Mucosa of stomach (tissue), 1 donor: Measurements from ENCODE around the gene NDUFB2.
"Not testable (repeated sequence)": the region's sequence is repeated elsewhere in the genome, so short reads cannot be mapped to it uniquely, and the experiment has no call there.

Experiments used
- H3K27me3 ChIP-seq: one replicate; pipeline ENCODE4 v1.7.0; 2013; ENCODE audit warnings: mild to moderate bottlenecking, low read length; ENCODE audit not compliant: control insufficient read depth, insufficient read depth
- H3K36me3 ChIP-seq: one replicate; pipeline ENCODE4 v1.7.0; 2013; ENCODE audit warnings: low read length; ENCODE audit not compliant: control insufficient read depth, insufficient read depth
- H3K4me1 ChIP-seq: one replicate; pipeline ENCODE4 v1.7.0; 2013; ENCODE audit warnings: mild to moderate bottlenecking, low read length; ENCODE audit not compliant: control insufficient read depth, insufficient read depth
- H3K4me3 ChIP-seq: one replicate; pipeline ENCODE4 v1.7.0; 2013; ENCODE audit warnings: low read length
- H3K9ac ChIP-seq: one replicate; pipeline ENCODE4 v1.7.0; 2013; ENCODE audit warnings: mild to moderate bottlenecking, low read length, moderate library complexity
- H3K9me3 ChIP-seq: one replicate; pipeline ENCODE4 v1.7.0; 2013; ENCODE audit warnings: mild to moderate bottlenecking, low read length, moderate library complexity; ENCODE audit not compliant: control insufficient read depth
- donor health status: Pancreatic carcinoma.

The NDUFB2 gene

DNA sequence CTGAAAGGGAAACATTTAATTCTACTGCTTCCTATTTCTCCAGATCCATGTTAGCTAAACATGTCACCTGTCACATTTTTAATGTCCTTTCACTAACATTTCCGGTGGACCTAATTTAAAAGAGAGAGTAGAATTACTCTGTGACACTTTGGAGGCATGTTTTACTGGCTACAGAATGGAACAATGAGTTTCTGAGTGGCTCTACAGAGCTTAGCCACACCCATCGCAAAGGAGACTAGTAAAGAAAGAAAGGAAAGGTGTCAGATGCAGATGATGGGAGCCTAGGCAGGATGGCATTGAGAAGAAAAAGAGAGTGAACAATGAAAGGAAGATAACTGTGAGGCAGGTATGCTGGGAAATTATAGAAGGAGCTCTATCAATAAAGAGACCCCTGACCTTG lies 35.9 kb downstream of the NDUFB2 start:
- no peak overlapping the region for H3K9ac ChIP-seq
- H3K4me1 ChIP-seq = no peaks in the 10 kb centered on the region
- no peak overlapping the region for H3K4me3 ChIP-seq
- no peaks in the 10 kb centered on the region for H3K36me3 ChIP-seq
- H3K9me3 ChIP-seq = no peaks in the 10 kb centered on the region
- no peaks in the 10 kb centered on the region for H3K27me3 ChIP-seq

DNA sequence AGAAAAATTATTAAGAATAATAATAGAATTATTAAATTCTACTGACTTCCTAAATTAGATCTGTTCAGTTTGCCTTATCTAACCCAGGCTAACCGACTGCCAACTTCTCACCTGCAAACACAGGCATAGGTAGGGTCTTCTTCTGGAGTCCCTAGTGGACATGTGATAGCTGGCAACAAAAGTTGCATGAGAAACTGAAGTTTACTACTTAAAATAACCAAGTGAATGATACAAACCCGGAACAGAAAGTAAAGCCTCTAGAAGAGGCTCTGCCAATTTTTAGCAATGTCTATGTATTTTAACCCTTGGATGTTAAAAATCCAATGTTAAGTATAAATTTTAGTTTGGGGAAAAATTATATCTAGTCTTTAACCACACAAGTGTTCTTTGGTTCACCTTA lies 37.6 kb downstream of the NDUFB2 start:
- Histone ChIP-seq H3K4me1 (no peaks in the 10 kb centered on the region), H3K9me3 (no peaks in the 10 kb centered on the region), H3K4me3 (no peak overlapping the region), H3K9ac (no peak overlapping the region), H3K36me3 (no peaks in the 10 kb centered on the region), H3K27me3 (no peaks in the 10 kb centered on the region)

DNA sequence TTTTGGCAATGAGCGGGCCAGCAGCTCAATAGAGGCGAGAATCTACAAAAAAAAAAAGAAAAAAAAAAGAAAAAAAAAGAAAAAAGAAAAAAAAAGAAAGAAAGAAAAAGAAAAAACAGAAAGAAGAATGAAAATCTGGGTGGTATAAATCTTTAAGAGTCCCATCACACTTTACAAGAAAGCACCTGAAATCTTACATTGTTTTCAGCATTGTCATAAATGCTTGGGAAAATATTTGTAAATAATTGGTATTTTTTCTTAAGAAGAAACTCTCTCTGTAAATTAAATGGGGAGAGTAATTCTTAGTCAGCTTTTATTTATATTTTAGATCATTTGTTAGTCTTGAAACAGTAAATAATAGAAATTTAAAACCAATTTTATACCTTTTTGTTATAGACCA lies 38.2 kb downstream of the NDUFB2 start:
- H3K4me3 ChIP-seq = no peak overlapping the region
- H3K27me3 ChIP-seq = no peaks in the 10 kb centered on the region
- no peaks in the 10 kb centered on the region for H3K4me1 ChIP-seq
- no peaks in the 10 kb centered on the region for H3K9me3 ChIP-seq
- no peaks in the 10 kb centered on the region for H3K36me3 ChIP-seq
- H3K9ac ChIP-seq = no peak overlapping the region

DNA sequence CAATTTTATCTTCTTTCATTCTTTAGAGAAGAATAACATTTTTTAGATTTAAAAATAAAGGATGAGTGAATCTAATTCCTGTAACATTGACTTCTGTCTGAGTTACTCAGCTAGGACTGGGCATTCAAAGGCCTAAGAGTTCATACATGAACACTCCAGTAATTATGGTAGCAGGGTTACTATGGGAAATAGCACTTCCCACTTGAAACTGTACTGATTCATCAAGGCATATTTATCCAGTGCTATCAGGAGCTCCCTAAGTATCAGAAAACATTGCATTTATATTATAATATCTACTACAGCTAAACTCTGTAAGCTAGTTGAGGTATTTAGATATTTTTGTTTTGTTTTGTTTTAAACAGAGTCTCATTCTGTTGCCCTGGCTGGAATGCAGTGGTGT lies 41.8 kb downstream of the NDUFB2 start:
- Histone ChIP-seq H3K27me3 (no peaks in the 10 kb centered on the region), H3K4me1 (no peaks in the 10 kb centered on the region), H3K9ac (no peak overlapping the region), H3K36me3 (no peaks in the 10 kb centered on the region), H3K4me3 (no peak overlapping the region), H3K9me3 (no peaks in the 10 kb centered on the region)

DNA sequence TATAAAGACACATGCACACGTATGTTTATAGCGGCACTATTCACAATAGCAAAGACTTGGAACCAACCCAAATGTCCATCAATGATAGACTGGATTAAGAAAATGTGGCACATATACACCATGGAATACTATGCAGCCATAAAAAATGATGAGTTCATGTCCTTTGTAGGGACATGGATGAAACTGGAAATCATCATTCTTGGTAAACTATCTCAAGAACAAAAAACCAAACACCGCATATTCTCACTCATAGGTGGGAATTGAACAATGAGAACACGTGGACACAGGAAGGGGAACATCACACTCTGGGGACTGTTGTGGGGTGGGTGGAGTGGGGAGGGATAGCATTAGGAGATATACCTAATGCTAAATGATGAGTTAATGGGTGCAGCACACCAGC lies 46.7 kb downstream of the NDUFB2 start:
- H3K36me3 ChIP-seq, H3K9ac ChIP-seq, H3K9me3 ChIP-seq, H3K4me1 ChIP-seq, H3K27me3 ChIP-seq, H3K4me3 ChIP-seq: not testable (repeated sequence)

DNA sequence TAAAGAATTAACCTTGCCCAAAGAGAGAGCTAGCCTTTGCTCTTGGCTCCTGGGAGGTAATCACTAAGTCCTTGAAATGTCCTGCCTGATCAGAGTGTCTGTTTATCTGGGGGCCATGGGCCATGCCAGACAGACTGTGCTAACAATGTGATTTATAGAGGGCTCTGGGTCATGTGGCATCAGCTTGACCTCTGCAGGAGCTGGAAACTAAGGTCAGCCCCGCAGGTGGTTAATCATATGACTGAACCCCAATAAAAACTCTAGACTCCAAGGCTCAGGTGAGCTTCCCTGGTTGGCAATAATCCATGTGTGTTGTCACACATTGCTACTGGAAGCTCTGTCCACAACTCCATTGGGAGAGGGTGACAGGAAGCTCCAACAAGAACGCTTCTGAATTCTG lies 47.5 kb downstream of the NDUFB2 start:
- H3K9me3 ChIP-seq = no peaks in the 10 kb centered on the region
- H3K27me3 ChIP-seq = no peaks in the 10 kb centered on the region
- H3K9ac ChIP-seq = no peak overlapping the region
- no peaks in the 10 kb centered on the region for H3K36me3 ChIP-seq
- no peaks in the 10 kb centered on the region for H3K4me1 ChIP-seq
- H3K4me3 ChIP-seq = no peak overlapping the region

DNA sequence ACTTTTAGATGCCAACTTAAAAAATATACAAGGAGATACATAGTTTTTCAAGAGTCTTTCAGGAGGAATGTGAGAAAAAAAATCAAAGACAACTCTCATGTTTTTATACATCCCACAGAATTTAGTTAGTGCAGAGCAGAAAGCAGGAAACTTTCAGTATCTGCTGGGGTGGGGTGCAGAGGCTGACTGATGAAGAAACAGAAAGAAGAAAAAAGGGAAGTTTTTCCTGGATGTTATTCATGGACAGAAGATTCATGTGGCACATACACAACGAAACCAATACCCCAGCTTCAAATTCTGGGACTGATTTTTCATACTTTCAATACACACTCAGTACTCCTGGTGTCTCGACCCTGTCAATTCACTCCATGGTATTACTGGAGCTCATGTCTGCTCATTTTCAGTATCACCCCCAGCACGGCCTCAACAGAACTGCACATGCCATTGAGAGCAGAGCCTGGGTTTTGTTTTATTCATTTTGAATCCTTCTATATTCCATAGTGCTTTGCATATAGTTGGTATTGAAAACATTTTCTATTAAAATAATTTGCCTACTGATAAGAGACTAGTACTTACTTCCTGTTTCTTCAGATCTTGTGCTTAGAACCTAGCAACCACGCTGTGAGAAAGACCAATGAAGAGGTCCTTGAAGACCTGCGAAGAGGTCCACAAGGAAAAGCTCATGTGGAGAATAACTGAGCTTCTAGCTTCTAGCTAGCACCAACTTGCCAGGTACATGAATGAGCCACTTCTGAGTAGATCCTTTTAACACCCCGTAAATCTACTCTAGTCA lies 49.0 kb downstream of the NDUFB2 start:
- Histone ChIP-seq H3K4me3 (no peak overlapping the region), H3K9ac (no peak overlapping the region), H3K27me3 (no peaks in the 10 kb centered on the region), H3K4me1 (no peaks in the 10 kb centered on the region), H3K36me3 (no peaks in the 10 kb centered on the region), H3K9me3 (no peaks in the 10 kb centered on the region)

DNA sequence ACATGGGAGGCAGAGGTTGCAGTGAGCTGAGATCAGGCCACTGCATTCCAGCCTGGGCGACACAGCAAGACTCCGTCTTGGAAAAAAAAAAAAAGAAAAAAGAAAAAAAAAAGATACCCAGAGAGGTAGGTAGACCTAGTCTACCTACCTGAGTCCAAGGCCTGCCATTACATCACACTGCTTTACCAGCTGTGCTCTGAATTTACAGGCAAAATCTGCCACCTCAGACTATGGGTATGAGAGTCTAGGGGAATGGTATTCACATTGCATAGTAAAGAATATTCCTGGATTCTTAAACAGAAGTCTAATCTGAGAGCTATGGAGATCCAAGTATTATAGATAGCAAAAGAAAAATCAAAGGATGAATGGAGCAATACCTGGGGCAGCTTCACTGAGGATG lies 50.2 kb downstream of the NDUFB2 start:
- Histone ChIP-seq H3K9ac (no peak overlapping the region), H3K4me1 (no peaks in the 10 kb centered on the region), H3K36me3 (no peaks in the 10 kb centered on the region), H3K9me3 (no peaks in the 10 kb centered on the region), H3K27me3 (no peaks in the 10 kb centered on the region), H3K4me3 (no peak overlapping the region)

DNA sequence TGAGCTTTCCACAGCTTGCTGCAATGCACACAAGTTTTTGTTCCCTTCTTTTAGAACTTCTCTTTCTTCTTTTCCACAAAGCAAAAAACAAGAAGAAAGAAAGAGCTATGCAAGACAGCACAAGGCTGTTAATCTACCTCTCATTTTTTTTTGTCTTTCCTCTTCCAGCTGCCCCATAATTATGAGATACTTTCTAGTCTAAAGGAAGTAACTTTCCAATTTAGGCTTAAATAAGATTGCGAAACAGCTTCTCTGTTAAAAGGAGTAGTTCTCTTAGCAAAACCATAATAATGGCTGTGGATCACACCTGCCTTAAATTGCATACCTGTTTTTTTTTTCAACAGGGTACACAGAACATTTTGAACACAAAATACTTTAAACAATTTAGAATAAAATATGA lies 56.0 kb downstream of the NDUFB2 start:
- no peak overlapping the region for H3K4me3 ChIP-seq
- no peaks in the 10 kb centered on the region for H3K9me3 ChIP-seq
- H3K4me1 ChIP-seq = no peaks in the 10 kb centered on the region
- no peaks in the 10 kb centered on the region for H3K36me3 ChIP-seq
- H3K27me3 ChIP-seq = no peaks in the 10 kb centered on the region
- no peak overlapping the region for H3K9ac ChIP-seq

DNA sequence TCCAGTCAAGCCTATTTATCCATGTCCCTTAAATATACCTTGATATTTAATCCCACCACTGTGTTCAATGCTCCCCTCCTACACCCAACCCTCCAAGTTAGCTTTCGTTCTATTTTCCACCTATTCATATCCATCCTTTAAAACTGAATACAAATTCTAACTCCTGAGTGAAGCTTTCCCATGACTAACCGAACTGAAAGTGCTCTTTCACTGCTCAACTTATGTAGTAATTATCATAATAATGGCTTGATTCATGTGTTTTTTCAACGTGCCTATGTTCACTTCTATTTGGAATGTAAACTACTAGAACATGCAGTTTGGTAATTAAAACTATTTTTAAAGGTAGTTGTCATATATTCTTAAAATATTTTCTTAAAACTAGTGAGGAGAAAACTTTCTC lies 58.0 kb downstream of the NDUFB2 start:
- Histone ChIP-seq H3K4me3 (no peak overlapping the region), H3K36me3 (no peaks in the 10 kb centered on the region), H3K9me3 (no peaks in the 10 kb centered on the region), H3K27me3 (no peaks in the 10 kb centered on the region), H3K4me1 (no peaks in the 10 kb centered on the region), H3K9ac (no peak overlapping the region)
